NCI-H2227 (cell line): ENCODE results near the gene APOB.

Experiments
- DNase-seq: peaks from one replicate; lab custom pipeline; 2025; ENCODE audit not compliant: unreplicated experiment; lab: John Stamatoyannopoulos, UW

Gene APOB

DNA sequence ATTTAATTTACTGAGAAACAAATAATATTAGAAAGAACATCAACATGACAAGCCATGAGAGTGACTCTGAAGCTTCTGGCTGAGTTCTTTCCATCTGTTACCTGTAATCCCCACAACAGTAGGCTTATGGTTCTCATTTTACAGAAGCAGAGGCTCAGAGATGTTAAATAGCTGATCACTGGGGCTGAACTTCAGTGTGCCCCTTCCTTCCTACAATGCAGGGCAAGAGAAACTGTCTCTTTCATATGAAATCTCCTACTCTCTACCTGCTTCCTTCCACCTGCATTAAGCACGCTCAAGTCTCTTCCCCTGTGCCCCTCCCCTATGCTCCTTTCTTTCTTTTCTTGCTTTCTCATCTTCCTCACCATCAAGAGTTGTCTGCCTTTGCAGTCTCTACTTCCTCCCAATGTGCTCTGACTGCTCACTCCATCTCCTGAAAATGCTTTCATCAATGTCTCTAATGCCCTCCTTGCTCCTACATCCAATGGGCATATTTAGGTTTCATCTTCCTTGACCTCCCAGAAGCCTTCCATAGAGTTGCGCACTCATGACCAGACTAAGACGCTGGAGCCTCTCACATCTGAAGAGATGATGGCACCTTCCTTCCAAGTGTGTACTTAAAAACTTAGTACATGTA lies 23.7 kb downstream of the APOB start:
- no peak for DNase-seq

DNA sequence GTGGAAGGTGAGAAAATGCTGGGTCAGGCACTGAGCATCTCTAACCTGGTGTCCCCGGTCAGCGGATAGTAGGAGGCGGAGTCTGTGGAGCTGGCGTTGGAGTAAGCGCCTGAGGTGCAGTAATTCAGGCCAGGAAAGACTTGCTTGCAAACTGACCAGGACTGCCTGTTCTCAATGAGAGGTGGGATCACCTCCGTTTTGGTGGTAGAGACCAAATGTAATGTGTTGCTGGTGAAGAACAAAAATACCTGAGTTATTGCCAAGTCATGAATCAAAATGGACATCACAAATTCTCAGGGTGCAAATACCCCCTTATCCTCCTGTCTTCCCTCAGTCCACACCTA lies 24.2 kb downstream of the APOB start:
- DNase-seq, result no peak

DNA sequence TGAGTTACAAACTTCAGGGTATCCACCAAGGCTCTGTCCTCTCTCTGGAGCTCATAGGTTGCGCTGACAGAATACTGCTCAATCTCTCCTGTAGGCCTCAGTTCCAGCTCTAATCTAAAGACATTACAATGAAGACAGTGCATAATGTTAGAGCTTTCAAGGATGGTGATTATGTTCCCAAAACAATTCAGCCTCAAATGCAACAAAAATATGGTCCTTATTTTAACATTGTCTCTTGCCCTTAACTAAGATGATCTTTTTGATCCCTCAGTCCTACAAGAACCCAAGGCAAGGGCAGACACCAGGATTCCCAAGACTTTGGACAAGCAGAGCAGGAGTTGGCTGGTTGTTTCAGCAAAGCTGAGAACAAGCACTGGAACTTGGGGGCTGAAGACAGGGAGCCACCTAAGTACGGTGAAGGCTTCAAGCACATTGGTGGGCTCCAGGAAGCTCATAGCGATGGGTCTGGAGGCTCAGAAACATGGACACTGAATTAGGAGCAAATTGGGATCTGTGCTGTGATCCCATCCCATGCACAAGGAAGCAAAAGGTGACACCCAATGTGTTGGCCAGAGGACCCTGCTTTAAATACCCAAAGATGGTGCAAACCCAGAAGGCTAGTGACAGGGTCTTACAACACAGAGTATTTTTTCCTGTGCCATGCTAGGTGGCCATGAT lies 24.7 kb downstream of the APOB start:
- DNase-seq, result no peak

DNA sequence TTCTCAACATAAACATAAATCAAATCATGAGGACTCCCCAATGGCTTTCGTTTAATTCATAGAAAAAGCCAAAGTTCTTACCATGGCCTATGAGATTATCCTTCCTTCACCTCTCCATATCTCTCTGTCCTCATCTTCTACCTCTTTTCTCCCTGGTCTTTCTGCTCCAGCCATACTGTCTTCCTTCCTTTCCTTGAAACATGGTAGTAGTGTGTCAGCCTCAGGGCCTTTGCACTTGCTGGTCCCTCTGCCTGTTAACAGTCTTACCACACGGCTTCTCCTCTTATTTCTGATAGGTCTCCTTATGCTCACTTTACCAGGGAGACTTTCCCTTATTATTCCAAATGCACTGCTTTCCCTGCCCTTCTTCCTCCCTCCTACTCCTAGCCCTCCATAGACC lies 25.6 kb downstream of the APOB start:
- no peak for DNase-seq

DNA sequence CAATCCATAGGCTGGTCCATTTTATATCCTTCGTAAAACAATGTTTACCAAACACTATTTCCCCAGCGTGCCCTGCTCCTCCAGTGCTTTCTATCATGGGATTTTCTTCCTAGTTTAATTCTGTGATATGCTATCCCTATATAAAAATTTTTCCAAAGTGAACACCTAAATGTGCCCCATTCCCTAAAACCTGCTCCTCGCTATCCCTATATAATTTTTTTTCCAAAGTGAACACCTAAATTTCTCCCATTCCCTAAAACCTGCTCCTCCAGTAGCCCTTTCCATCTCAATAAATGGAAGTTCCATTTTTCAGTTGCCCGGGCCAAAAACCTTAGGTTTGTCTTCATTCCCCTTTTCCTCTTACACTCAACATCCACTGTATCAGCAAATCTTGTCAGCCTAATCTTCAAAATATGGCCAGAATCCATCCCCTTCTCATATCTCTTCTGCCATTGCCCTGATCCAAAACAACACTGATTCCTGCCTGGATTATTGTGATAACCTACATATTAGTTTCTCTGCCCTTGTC lies 26.1 kb downstream of the APOB start:
- no peak for DNase-seq

DNA sequence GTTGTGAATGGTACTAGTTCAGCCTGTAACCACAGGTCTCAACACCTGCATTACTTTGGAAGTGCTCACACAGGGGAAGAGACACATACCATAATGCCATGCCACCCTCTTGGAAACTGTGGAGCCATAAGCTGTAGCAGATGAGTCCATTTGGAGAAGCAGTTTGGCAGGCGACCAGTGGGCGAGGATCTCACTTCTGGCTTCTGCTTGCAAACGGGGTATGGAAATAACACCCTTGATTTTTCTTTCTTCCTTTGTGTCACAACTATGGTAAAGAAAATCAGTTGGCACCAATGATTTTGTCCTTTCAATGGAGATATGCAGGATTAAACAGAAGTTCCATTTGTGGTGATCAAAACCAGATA lies 28.6 kb downstream of the APOB start:
- no peak for DNase-seq

DNA sequence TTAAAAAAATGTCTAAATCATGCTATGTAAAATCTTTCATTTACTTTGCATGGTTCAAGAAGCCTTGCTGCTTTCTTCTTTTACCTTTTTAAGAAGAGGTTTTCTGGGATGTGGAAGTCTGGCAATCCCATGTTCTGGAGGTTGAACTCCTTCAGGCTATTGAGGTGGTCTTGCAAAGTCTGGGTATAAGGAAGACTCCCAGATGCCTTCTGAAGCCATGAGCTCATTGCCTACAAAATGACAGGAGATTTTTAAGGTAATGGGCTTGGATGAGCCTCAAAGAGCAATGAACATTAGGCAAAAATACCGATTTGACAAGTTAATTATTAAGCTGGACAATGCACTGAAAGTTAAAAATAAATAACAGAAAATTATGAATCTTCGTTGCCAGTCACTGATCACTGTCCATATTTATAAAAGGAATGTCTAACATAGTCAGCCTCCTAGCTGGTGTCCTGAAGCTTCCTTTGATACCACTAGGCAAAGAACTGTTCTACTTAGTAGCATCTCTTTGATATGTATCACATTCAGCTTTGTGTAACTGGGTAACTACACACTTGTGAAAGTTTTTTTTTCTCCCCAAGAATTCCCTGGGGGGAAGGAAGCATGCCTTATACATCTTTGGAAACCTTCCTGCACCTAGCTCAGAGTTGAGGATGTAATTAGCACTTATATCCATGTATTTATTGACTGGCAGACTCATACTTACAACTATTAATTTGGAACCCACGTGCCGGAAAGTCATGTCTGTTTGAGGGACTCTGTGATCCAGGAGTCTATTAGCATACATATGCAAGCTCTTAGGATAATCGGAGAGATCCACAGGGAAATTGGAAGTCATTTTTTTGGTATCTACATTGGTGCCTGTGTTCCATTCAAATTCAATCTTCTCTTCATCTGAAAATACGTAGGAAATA lies 29.3 kb downstream of the APOB start:
- no peak for DNase-seq

DNA sequence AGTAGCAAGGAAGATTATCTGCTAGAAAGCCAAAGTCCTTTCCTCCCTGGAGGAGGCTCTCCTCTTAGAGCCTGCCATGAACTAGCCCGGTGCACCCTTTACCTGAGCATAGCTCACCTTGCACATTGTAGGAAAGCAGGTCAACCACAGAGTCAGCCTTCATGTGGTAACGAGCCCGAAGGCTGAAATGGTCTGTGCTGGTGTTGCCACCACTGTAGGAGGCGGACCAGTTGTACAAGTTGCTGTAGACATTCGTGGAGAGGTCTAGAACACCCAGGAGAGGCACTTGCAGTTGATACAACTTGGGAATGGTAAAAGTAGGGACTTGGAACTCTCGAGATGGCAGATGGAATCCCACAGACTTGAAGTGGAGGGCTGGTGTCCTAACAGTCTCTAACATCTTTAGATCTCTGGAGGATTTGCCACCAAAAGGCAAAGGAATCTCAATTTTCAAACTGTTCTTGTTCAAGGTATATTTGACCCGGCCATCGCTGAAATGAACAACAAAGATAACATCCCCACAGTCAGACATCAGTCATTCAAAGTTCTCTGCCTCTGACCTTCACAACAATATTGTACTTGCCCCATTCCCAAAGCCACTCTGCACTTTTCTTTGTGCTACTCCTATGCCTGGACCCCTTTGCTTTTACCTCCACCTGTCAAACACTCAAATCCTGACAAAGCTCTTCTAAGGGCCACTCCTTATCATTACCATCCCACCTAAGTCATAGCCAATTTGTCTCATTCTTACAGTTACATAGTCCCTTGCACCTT lies 30.6 kb downstream of the APOB start:
- no peak for DNase-seq

DNA sequence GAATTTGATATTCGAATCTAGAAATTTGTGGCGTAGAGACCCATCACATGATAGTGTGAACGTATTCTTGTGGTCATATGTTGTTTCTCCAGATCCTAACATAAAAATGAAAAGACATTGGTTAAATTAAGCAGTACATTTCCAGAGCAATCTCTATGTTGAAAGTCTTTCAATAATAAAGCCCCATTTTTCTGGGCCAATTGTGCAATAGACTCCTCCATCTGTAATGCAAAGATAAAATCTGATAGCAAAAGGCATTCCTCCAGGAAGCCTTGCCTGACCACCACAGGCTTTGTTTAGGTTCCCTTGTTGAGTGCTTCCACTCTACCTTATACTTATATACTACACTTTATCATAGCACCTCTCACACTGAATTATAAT lies 31.3 kb downstream of the APOB start:
- no peak for DNase-seq

DNA sequence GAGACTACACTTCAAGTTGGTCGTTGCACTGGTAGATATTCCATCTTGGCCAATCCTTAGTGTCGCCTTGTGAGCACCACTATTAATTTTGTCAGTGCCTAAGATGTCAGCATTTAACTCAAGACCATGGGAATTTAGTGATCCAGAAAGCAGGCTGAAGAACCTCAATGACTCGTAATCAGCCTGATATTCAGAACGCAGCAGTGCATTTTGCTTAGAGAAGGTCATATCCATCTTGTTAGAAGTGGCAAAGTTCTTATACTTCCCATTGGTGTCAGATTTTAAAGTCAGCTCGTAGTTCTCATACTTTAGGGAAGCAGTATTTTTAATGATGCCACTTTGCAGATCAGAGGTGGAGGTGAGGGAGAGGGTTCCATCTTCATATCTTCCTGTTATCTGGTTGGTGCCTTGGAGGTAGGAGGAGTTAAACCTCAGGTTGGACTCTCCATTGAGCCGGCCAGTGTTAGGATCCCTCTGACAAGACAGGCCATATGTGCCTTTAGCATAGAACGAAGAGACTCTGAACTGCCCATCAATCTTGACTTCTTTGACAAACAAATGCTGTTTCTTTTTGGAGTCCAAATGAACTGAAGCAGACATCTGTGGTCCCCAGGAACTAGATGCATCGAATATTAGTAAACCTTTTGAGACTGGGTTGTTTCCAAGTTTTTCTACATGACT lies 31.9 kb downstream of the APOB start:
- DNase-seq, result no peak

DNA sequence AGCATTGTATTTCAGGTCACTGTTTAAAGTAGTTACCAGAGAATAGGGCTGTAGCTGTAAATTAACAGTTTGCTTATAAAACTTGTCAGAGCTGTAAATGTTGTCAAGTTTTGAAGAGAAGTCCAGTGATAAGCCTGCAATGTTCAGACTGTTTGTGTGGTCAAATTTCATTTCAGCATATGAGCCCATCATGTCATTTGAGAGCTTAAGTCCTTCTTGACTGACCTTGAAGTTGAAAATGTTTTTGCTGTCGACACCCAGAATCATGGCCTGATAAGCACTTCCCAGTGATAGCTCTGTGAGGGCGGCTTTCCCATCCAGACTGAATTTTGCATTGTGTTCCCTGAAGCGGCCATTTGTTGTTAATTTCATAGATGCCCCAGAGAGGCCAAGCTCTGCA lies 32.4 kb downstream of the APOB start:
- no peak for DNase-seq

DNA sequence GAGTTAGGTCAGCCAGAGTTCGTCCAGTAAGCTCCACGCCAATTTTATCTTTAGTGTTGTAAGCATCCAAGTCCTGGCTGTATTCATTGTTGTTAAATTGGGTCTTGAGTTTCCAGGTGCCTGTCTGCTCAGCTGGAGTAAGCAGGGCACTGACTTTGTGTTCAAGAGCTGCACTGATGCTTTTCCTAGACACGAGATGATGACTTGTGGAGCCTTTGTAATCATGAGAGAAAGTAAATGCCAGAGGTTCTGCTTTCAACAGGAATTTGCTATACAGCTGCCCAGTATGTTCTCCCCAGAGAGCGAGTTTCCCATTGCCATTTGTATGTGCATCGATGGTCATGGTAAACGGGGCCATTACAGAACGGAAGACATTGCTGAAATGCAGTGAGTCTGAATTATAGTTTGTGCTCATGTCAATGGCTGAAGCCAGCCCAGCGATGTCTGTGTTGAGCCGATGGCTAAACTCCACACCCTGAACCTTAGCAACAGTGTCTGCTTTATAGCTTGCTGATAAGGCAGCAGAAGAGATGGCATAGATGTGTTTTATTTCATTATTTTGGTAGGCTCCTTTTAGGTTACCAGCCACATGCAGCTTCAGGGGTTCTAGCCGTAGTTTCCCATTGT lies 32.9 kb downstream of the APOB start:
- no peak for DNase-seq

DNA sequence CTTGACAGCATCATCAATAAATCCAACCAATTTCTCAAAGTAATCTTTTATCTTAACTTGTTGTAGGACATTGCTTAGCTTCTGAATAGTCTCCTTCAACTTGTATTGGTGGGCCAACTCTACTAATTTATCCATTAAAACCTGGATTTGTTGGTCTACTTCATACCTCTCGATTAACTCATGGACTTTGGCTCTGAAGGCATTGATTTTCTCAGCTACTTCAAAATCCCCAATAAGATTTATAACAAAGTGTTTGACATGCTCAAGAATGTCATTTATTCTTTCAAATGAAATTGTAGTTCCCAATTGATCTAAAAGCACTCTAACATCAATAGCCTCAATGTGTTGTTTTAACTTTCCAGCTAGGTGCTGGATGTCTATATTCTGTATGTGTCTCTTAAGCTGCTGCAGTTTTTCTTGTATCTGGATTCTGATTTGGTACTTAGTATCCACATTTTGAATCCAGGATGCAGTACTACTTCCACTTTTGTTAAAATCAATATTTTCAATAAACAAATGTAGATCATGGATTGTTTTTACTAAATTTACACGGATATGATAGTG lies 34.1 kb downstream of the APOB start:
- DNase-seq, result no peak

DNA sequence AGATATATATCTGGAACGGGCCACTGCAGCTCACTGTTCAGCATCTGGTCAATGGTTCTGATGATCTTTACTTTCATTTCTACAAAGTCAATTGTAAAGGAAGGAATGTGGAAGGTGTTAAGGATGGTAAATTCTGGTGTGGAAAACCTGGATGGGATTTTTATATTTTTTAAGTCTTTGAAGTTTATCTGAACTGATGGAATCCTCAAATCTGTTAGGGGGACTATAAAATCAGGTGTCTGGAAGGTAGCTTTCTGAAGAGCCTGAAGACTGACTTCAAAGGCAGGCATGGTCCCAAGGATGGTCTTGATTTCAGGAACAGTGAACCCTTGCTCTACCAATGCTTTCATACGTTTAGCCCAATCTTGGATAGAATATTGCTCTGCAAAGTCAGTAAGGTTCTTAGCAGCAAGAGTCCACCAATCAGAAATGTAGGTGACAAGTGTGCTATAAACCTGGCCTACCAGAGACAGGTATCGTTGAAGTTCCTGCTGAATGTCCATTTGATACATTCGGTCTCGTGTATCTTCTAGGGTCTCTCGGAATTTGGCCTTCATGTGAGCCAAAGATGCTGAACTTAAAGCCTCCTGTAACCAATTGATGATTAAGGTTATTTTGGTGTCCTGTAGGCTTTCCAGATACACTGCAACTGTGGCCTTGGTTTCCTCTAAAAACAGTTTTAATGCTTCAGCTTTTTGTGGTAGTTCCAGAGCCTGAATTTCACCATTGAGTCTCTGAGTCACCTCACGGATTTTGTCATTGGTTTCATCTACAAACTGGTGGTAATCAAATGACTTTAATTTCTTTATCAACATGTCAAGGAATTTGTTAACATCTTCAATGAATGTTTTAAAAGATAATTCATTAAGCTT lies 34.8 kb downstream of the APOB start:
- no peak for DNase-seq

DNA sequence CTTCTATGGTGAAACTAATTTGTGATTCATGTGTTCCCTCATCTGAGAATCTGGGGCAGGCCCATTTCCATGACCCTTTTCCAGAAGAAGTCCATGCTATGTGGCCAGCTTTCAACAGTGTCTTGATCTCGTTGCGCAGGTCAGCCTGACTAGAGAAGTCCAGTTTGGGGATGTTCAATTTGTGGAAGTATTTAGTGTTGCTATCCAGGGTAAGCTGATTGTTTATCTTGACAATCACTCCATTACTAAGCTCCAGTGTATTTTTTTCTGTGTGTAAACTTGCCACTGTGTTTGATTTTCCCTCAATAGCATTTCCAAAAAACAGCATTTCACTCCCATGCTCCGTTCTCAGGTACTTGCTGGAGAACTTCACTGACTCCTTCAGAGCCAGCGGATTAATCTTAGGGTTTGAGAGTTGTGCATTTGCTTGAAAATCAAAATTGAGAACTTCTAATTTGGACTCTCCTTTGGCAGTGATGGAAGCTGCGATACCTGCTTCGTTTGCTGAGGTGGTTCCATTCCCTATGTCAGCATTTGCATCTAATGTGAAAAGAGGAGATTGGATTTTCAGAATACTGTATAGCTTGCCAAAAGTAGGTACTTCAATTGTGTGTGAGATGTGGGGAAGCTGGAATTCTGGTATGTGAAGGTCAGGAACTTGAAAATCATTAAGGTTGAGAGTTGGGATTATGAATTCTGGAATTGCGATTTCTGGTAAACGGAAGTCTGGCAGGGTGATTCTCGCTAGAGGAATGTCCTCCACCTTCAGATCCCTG lies 35.7 kb downstream of the APOB start:
- DNase-seq, result no peak

DNA sequence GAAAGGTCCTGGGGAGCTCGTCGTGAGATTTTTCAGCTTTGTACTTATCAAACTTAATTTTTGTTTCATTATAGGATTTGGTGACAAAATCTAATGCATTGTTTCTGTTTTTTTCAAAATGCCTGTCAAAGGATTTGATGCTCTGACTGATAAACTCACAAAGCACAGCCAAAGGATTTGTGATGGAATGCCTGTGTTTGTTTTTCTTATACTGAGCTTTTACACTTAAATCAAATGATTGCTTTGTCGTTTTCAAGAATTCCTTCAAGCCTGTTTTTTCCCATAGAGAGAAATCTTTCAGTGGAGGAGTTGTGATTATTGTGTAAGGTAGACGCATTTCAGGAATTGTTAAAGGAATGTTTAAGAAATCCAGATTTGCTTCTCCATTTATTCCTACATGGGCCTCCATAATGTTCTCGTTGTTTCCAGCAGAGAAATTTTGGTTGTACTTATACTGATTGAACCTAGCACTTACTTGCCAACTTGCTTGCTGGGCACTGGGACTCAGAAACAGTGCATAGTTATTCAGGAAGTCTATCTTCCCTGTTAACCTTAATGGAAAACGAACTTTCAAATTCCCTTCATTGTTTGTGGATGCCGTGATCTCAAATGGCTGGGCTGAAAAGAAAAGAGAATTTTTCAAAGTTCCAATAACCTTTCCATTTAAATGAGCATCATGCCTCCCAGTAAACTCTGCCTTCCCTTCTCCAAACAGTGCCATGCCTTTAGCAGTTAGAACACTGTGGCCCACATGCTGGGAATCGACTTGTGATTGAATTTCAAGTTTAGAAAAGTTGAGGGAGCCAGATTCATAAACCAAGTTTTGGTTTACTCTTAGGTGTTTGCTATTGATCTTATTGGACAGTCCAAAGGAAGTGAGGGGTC lies 36.5 kb downstream of the APOB start:
- DNase-seq, result no peak

DNA sequence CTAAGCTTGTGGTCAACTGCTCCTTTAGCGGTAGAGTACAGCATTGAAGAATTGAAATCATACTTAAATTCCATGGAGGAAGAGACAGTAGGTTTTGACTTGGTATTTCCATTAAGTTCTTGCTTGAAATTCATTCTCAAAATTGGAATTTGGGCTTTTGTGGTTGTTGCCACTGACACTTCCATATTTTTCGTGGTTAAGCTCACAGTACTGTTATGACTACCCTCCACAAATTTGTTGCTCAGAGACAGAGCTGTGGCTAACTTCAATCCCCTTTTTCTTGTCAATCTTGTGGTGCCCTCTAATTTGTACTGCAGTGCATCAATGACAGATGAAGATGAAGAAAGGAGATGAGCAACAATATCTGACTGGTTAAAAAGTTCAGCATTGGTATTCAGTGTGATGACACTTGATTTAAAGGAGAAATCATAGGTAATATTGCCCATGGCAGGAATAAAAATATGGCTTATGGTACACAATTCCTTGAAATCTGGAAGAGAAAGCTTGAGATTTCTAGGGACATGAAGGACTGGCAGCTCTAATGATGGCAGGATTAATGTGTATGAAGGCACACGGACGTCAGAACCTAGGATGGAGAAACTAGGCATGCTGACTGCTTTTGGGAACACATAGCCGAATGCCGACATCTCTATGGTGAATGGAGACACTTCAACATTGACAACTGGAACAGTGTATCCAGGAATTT lies 37.3 kb downstream of the APOB start:
- DNase-seq, result no peak
